Kidney (tissue), 14 donors: ENCODE results near the gene C3orf70. TPM values are rescaled to one million over a fixed set of nuclear protein-coding genes. Genes with fewer than 3 reads are reported as not detected.

Experiments used
- DNase-seq, 5 donors: peaks; one replicate each; pipeline ENCODE4 v3.0.0-alpha.2; 2013 to 2020
- FAIRE-seq: peaks from 2 replicates; lab custom pipeline; 2012; peaks lifted over from hg19 to GRCh38; lab: Jason Lieb, UNC
- H3K27ac ChIP-seq, 2 donors: one replicate each; pipeline ENCODE4 v1.7.0; 2013; ENCODE audit warnings: low read depth in 2 of 2, low read length in 2 of 2, inconsistent platforms in 1 of 2
- H3K27me3 ChIP-seq: one replicate; pipeline ENCODE4 v1.7.1; 2013; ENCODE audit warnings: low read length, inconsistent platforms; ENCODE audit not compliant: control insufficient read depth, insufficient read depth
- H3K36me3 ChIP-seq, 3 donors: one replicate each; pipeline versions ENCODE4 v1.7.0 to v1.7.1; 2013; ENCODE audit warnings: low read length in 3 of 3, control low read depth in 1 of 3, inconsistent platforms in 1 of 3; ENCODE audit not compliant: insufficient read depth in 3 of 3, control insufficient read depth in 2 of 3
- H3K4me1 ChIP-seq, 3 donors: one replicate each; pipeline versions ENCODE4 v1.7.0 to v1.7.1; 2013; ENCODE audit warnings: low read length in 3 of 3, inconsistent platforms in 1 of 3, low read depth in 1 of 3; ENCODE audit not compliant: control insufficient read depth in 2 of 3, insufficient read depth in 2 of 3
- H3K4me3 ChIP-seq, 3 donors: one replicate each; pipeline versions ENCODE4 v1.7.0 to v1.8.1; 2013; ENCODE audit warnings: low read length in 3 of 3, control low read depth in 1 of 3, inconsistent platforms in 1 of 3
- H3K9ac ChIP-seq, 3 donors: one replicate each; pipeline versions ENCODE4 v1.7.0 to v1.7.1; 2013; ENCODE audit warnings: low read length in 3 of 3, control low read depth in 1 of 3, inconsistent platforms in 1 of 3
- H3K9me3 ChIP-seq, 3 donors: one replicate each; pipeline versions ENCODE4 v1.7.0 to v1.7.1; 2013; ENCODE audit warnings: low read length in 3 of 3, control low read depth in 1 of 3, inconsistent platforms in 1 of 3; ENCODE audit not compliant: control insufficient read depth in 2 of 3, insufficient read depth in 1 of 3
- intact Hi-C: fragments of 100-400 bp; cut with DNase I; formaldehyde crosslinking; loops from one replicate; pipeline ENCODE4 v1.11.1; 2022
- polyA plus RNA-seq: library from polyadenylated mRNA; stranded (reverse); fragments of 350-450 nt; fragmentation: Illumina TruSeq; extraction: RNeasy Lipid Tissue Mini Kit (QIAGEN cat#74804); gene quantifications from one replicate; pipeline ENCODE4 v1.2.3, GENCODE V29; 2014; ENCODE audit warnings: low read depth, low replicate concordance; ENCODE audit not compliant: insufficient read depth
- total RNA-seq: library from RNA; stranded (reverse); fragmentation: NEBNext Ultra II Directional; extraction: Animal tissue kit (Norgen Biotek cat#: 25700); gene quantifications from one replicate; pipeline ENCODE4 v1.2.1, GENCODE V29; 2021
- TF ChIP-seq, protein P1 (sequence below): IDR thresholded peaks from 3 replicates; pipeline ENCODE4 v1.5.1; 2012; ENCODE audit warnings: mild to moderate bottlenecking, moderate library complexity, borderline replicate concordance; ENCODE audit not compliant: insufficient read depth; ENCODE audit errors: extremely low read depth
- donor health status: control.
- donor health status: control.
- donor health status: control.
- donor health status: control.
- donor health status: control.
- donor health status: DM: yes; HTN: yes; CAD: no.
- donor health status: Normal renal cell carcinoma (clear cell type).

C3orf70 gene
- total and polyA plus RNA-seq, 2 donors from 2014 or later, result 0.69 to 2.8 TPM

DNA sequence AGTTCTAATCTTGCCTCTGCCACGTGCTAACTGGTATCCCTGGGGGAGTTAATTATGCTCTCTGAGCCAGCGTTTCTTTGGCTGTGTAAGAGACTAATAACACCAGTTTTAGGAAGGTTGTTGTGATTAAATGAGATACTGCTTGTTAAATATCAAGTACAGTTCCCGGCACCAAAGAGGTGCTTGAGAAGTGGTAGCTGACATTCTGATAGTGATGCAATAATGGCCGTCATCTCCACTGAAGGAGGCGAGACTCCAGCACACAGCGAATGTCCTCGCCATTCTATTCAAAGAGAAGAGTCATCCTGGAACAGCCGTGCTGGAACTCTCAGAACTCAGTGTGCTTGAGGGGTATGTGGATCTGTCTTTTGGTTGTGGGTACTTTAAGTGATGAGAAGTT is 9.8 kb upstream of the C3orf70 start:
- DNase-seq, result no peak

GRCh38 chr3:185161761-185162160 is 8.9 kb upstream of the C3orf70 start:
- Histone ChIP-seq H3K9ac (no peak overlapping the region), H3K27me3 (no peaks in the 10 kb centered on the region), H3K4me3 (no peak overlapping the region), H3K36me3 (no peaks in the 10 kb centered on the region), H3K4me1 (no peaks in the 10 kb centered on the region), H3K27ac (no peak overlapping the region), H3K9me3 (no peaks in the 10 kb centered on the region)
- no peak for DNase-seq
- no peak for FAIRE-seq
- intact Hi-C loops, result no loop called here
- TF ChIP-seq, protein P1, sequence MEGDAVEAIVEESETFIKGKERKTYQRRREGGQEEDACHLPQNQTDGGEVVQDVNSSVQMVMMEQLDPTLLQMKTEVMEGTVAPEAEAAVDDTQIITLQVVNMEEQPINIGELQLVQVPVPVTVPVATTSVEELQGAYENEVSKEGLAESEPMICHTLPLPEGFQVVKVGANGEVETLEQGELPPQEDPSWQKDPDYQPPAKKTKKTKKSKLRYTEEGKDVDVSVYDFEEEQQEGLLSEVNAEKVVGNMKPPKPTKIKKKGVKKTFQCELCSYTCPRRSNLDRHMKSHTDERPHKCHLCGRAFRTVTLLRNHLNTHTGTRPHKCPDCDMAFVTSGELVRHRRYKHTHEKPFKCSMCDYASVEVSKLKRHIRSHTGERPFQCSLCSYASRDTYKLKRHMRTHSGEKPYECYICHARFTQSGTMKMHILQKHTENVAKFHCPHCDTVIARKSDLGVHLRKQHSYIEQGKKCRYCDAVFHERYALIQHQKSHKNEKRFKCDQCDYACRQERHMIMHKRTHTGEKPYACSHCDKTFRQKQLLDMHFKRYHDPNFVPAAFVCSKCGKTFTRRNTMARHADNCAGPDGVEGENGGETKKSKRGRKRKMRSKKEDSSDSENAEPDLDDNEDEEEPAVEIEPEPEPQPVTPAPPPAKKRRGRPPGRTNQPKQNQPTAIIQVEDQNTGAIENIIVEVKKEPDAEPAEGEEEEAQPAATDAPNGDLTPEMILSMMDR, result no peak

More for the DNA sequence above, 9.8 kb upstream of the C3orf70 start:
- intact Hi-C loops, result no loop called here
- H3K4me1 ChIP-seq, result no peaks in the 10 kb centered on the region
- H3K27me3 ChIP-seq, result no peaks in the 10 kb centered on the region
- H3K9me3 ChIP-seq, result no peaks in the 10 kb centered on the region
- no peak overlapping the region for H3K9ac ChIP-seq
- H3K36me3 ChIP-seq, result no peaks in the 10 kb centered on the region
- H3K27ac ChIP-seq, result no peak overlapping the region
- TF ChIP-seq, protein P1, result no peak
- no peak for FAIRE-seq
- H3K4me3 ChIP-seq, result no peak overlapping the region

DNA sequence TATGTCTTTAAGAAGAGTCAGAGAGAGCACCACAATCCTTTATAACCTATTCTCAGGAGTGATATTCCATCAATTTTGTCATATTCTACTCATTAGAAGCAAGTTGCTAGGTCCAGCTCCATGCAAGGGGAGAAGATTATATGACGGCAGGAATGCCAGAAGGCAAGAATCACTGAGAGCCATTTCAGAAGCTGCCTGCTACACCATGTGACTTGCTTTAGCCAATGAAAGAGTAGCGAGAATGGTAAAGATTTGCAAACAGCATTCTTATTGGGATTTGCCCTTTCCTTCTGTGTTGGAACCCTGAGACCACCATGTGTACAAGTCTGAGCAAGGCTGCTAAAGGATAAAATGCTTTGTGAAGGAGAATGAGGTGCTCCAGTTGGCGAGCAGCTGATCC is 4.5 kb upstream of the C3orf70 start:
- H3K36me3 ChIP-seq, result no peaks in the 10 kb centered on the region
- no peaks in the 10 kb centered on the region for H3K27me3 ChIP-seq
- no peak for DNase-seq
- intact Hi-C loops, result no loop called here
- H3K27ac ChIP-seq, result no peak overlapping the region
- peaks cover 0 to 4% (median 0%) of the 10 kb centered on the region in 3 donors for H3K4me1 ChIP-seq
- H3K4me3 ChIP-seq, result no peak overlapping the region
- TF ChIP-seq, protein P1, result no peak
- H3K9ac ChIP-seq, result no peak overlapping the region
- H3K9me3 ChIP-seq, result no peaks in the 10 kb centered on the region
- FAIRE-seq, result no peak

- no peak overlapping the region for H3K27ac ChIP-seq
- FAIRE-seq, result no peak
- TF ChIP-seq, protein P1, result no peak
- H3K9me3 ChIP-seq, result no peaks in the 10 kb centered on the region
- intact Hi-C loops, result no loop called here
- DNase-seq, result no peak
- H3K4me1 ChIP-seq, result peaks cover 0 to 4% (median 0%) of the 10 kb centered on the region in 3 donors
- no peaks in the 10 kb centered on the region for H3K36me3 ChIP-seq
- H3K9ac ChIP-seq, result no peak overlapping the region
- no peak overlapping the region for H3K4me3 ChIP-seq
- H3K27me3 ChIP-seq, result no peaks in the 10 kb centered on the region
These were observed 2.8 kb upstream of the C3orf70 start for GRCh38 chr3:185155678-185156077.
